ENCODE results near the gene EXTL1. TPM values are rescaled to one million over a fixed set of nuclear protein-coding genes. Genes with fewer than 3 reads are reported as not detected.

Gene EXTL1
- total and polyA plus RNA-seq, 2 donors (not counting 3 experiments of a cell fraction or from before 2014, with no cell fraction given), result not detected

- FAIRE-seq, result no peak
- Histone ChIP-seq H2AFZ (ENCODE audit: low read depth, low read length) (no peak overlapping the region), H3K27me3 (ENCODE audit: control insufficient read depth in 2 of 2, insufficient read depth in 2 of 2, low read length in 2 of 2) (peaks cover 0 to 4% of the 10 kb centered on the region in 2 experiments), H3K4me3 (replicated peaks in 1 of 3; ENCODE audit: insufficient read depth in 1 of 3, low read depth in 1 of 3, low read length in 3 of 3) (no peak overlapping the region), H3K9ac (replicated peaks; ENCODE audit: extremely low read depth, insufficient read depth, low read length) (no peak overlapping the region), H3K4me2 (ENCODE audit: insufficient read depth, low read length) (no peak overlapping the region), H3K36me3 (ENCODE audit: control insufficient read depth in 2 of 2, extremely low read depth in 1 of 2, insufficient read depth in 2 of 2, low read length in 2 of 2) (no peaks in the 10 kb centered on the region), H3K9me3 (replicated peaks; ENCODE audit: control insufficient read depth, insufficient read depth, low read length) (no peaks in the 10 kb centered on the region), H4K20me1 (replicated peaks; ENCODE audit: control insufficient read depth, extremely low read depth, insufficient read depth, low read length) (no peaks in the 10 kb centered on the region), H3K9me1 (replicated peaks; ENCODE audit: control insufficient read depth, extremely low read depth, insufficient read depth, low read length) (no peaks in the 10 kb centered on the region), H3K4me1 (ENCODE audit: control insufficient read depth, extremely low read depth, insufficient read depth, low read length) (no peaks in the 10 kb centered on the region), H3K79me2 (ENCODE audit: control insufficient read depth, insufficient read depth, low read length) (no peaks in the 10 kb centered on the region), H3K27ac (ENCODE audit: insufficient read depth, low read depth, low read length) (no peak overlapping the region)
- TF ChIP-seq GATA2 (IDR thresholded peaks at IDR 0.05; ENCODE audit: insufficient read depth, insufficient read length, low read depth, low read length), result no peak
- no peak for TF ChIP-seq POLR2AphosphoS5 (IDR thresholded peaks at IDR 0.05; ENCODE audit: insufficient read depth, low read depth, low read length)
- TF ChIP-seq CTCF (IDR thresholded peaks at IDR 0.05; ENCODE audit: extremely low read depth in 1 of 2, insufficient read depth in 1 of 2, low read depth in 1 of 2, low read length in 2 of 2), result no peak
- TF ChIP-seq EZH2 (IDR thresholded peaks at IDR 0.05; ENCODE audit: borderline replicate concordance, low read depth, low read length, severe bottlenecking), result no peak
- no peak for TF ChIP-seq FOS (IDR thresholded peaks at IDR 0.05; ENCODE audit: borderline replicate concordance, insufficient read depth, low read length)
- no peak for TF ChIP-seq MYC (IDR thresholded peaks at IDR 0.05; ENCODE audit: low read depth, low read length)
- TF ChIP-seq JUN (IDR thresholded peaks at IDR 0.05; ENCODE audit: borderline replicate concordance, insufficient read depth, insufficient read length, low read depth), result no peak
- TF ChIP-seq MAX (IDR thresholded peaks at IDR 0.05; ENCODE audit: insufficient read depth, insufficient read length), result no peak
- TF ChIP-seq POLR2A (IDR thresholded peaks at IDR 0.05; ENCODE audit: low read depth, low read length), result no peak
- intact Hi-C loops (cut with micrococcal nuclease), result no loop called here
- dilution Hi-C loops (cut with MboI; ENCODE audit: extremely low pct_ligation_motif_present, low sequenced_read_pairs), result no loop called here
- ChIA-PET CTCF (interaction anchor here (1.1 to 1.5 kb wide), 2 partner anchors 10 to 33 kb away, joined by 3 to 5 read pairs; no protein-coding TSS in a partner anchor), POLR2A (no interaction called here)
- no peak for DNase-seq (ENCODE audit: low read depth, low spot score)
- BruUV-seq (replicated peaks), result no TSS peak
Observed at GRCh38 chr1:26069941-26070295, 48.3 kb downstream of the EXTL1 start.
